ENCODE results near the gene SP7. TPM values are rescaled to one million over a fixed set of nuclear protein-coding genes. Genes with fewer than 3 reads are reported as not detected.

Gene SP7
- total and polyA plus RNA-seq, 9 of the 15 experiments (the other 6 are each of a cell fraction or from before 2014, with no cell fraction given), result 0.04 TPM; not detected in 8

DNA sequence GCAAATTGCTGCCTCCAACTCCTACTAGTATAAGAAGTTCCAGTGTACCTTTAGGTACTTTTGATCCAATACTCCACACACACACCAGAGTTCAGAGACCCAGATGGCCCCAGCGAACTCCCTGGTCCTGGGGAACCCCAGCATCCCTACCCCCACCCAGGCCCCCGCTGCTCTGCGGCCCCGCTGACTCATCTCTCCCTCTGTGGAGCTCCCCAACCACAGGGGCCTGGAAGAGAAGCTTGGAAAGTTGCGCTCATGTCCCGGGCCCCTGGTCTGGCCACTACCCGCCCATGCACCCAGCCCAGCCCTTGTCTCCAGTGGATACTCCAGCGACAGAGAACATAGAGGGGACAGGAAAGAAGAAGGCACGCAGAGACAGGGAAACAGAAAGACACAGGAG, 4.2 kb upstream of the SP7 start (continued):
- TF ChIP-seq HDAC3 (IDR thresholded peaks at IDR 0.05; ENCODE audit: borderline replicate concordance, partially characterized antibody), result no peak
- TF ChIP-seq ZNF79 (CRISPR knock-in tag; IDR thresholded peaks at IDR 0.05; ENCODE audit: low read depth), result no peak
- TF ChIP-seq ARID3B (CRISPR knock-in tag; IDR thresholded peaks at IDR 0.05; ENCODE audit: borderline replicate concordance), result no peak
- no peak for TF ChIP-seq PREB (CRISPR knock-in tag; IDR thresholded peaks at IDR 0.05)
- TF ChIP-seq MYC (IDR thresholded peaks at IDR 0.05; ENCODE audit: low read depth, low read length), result no peak
- TF ChIP-seq MYC (CRISPR knock-in tag; IDR thresholded peaks at IDR 0.05; ENCODE audit: borderline replicate concordance, low read depth), result no peak
- TF ChIP-seq ZBTB7A (IDR thresholded peaks at IDR 0.05; ENCODE audit: borderline replicate concordance, control insufficient read depth, low read depth, low read length), result peak; percentile 44; the same call in 1 of the 2 replicates
- TF ChIP-seq SPI1 (IDR thresholded peaks at IDR 0.05; ENCODE audit: borderline replicate concordance, low read depth, low read length), result no peak
- TF ChIP-seq AFF1 (IDR thresholded peaks at IDR 0.05; ENCODE audit: low read depth in 1 of 2, partially characterized antibody in 2 of 2), result no peak
- TF ChIP-seq NR4A1 (CRISPR knock-in tag; IDR thresholded peaks at IDR 0.05), result no peak
- TF ChIP-seq NR4A1 (tag; IDR thresholded peaks at IDR 0.05), result no peak
- TF ChIP-seq ZNF507 (tag; conservative IDR thresholded peaks at IDR 0.05), result no peak
- TF ChIP-seq MXD1 (CRISPR knock-in tag; IDR thresholded peaks at IDR 0.05; ENCODE audit: borderline replicate concordance, poor library complexity, severe bottlenecking), result no peak
- peak; percentile 46; the same call in 1 of the 2 replicates for TF ChIP-seq JUND (IDR thresholded peaks at IDR 0.05; ENCODE audit: borderline replicate concordance, low read depth, low read length)
- TF ChIP-seq JUND (tag; IDR thresholded peaks at IDR 0.05; ENCODE audit: borderline replicate concordance, low read depth, low read length), result no peak
- no peak for TF ChIP-seq ZFP91 (CRISPR knock-in tag; IDR thresholded peaks at IDR 0.05)

Measured in K562 (cell line).